ENCODE data around the gene ZNF682. TPM values are rescaled to one million over a fixed set of nuclear protein-coding genes. Genes with fewer than 3 reads are reported as not detected.
"Not testable (repeated sequence)": the region's sequence is repeated elsewhere in the genome, so short reads cannot be mapped to it uniquely, and the experiment has no call there.

Gene ZNF682
- total RNA-seq, 1 donor, result 6.4 TPM

DNA sequence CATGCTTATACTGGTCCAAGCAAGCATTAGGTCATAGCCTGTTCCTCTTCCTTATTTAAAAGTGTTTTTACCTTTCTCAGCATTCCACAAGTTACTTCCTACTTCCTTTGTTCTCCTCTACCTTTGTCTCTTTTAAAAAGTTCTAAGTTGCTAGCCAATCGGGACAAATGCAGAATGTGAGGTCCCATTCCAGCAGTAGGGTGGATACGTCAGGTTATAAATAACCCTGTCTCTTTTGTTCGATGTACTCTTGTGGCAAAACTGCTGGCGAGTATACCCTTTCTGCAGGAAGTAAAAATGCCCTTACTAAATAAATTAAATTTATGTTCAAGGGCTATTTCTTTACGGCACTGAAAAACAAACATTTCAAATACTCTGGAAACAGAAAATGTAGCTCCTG lies 6.4 kb upstream of the ZNF682 start:
- H3K27me3 ChIP-seq (ENCODE audit: insufficient read depth, low read length); H3K9me3 ChIP-seq (ENCODE audit: low read depth, low read length); H3K4me3 ChIP-seq (ENCODE audit: low read length); H3K4me1 ChIP-seq (ENCODE audit: insufficient read depth, low read length): not testable (repeated sequence)

DNA sequence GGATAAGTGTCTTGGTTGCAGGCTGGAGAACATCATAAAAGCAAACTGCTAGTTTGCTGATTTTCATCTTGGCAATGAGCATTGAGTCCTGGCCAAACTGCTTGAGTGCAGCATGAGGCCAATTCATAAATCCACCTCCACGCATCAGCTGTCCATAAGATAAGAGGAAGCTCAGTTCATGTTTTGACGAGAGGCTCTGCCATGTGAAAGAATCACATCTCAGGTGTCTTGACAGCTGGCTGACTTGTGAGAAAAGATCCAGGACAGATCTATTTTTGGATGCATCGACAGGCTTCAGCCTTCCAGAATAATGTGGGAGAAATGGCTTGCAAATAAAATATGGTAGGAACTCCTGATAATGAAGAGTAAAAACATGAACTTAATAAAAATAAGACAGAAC lies 5.4 kb upstream of the ZNF682 start:
- no peak overlapping the region for H3K4me3 ChIP-seq (ENCODE audit: low read length)
- H3K4me1 ChIP-seq (ENCODE audit: insufficient read depth, low read length), result no peaks in the 10 kb centered on the region
- peaks cover 3% of the 10 kb centered on the region for H3K27me3 ChIP-seq (ENCODE audit: insufficient read depth, low read length)
- no peaks in the 10 kb centered on the region for H3K9me3 ChIP-seq (ENCODE audit: low read depth, low read length)

DNA sequence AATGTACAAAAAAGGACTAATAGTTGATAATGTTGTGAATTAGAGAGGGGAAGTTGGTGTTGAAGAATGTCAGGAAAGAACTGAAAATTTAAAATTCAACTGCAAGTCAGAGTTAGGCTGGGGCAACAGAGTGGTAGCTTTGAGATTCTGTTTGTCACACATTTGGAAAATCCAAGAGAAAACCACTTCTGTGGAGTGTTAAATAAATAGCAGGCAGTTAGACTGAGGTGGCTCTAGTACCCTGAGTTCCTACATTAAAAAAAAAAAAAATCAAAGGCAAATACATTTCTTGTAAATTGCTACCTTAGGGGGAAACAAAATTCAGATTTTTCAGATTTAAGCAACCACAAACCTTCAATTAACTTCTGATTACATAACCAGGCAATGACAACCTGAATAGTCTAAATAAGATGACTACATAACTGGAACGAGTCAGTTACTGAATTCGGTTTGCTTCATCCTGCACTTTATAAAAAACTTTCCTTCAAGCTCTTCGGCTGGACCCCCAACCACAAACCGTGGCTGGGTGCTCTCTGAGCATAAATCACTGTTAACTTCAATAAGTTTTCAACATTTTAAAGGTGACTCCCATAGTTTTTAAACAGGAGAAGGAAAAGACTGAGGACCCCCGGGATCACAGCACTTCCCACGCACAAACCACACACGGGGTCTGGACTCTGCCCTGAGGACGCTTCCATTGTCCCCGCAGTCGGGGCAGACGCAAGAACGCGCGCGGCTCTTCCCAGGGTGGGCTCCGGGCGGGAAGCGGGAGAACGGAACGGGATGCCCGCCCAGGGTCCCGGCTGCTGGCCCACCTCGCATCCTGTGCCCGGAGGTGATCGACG lies 725 bp downstream of the ZNF682 start:
- Histone ChIP-seq H3K27me3 (ENCODE audit: insufficient read depth, low read length) (no peaks in the 10 kb centered on the region), H3K9me3 (ENCODE audit: low read depth, low read length) (no peaks in the 10 kb centered on the region), H3K4me1 (ENCODE audit: insufficient read depth, low read length) (peaks cover 10% of the 10 kb centered on the region), H3K4me3 (ENCODE audit: low read length) (peak overlapping the region; percentile 75)

DNA sequence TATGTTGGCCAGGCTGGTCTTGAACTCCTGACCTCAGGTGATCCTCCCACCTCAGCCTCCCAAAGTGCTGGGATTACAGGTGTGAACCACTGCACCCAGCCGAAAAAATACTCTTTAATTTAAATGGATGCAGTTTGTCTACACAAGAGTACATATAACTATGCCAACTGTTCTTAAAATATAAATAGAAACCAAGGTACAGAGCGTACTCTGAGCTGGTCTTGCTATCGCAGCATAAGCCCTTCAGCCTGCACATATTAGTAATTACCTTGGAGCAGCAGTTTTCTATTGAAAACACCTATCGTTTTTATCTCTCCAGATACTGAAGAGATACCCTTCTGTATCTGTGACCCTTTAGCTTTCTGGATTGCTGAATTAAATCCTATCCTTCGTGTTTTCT lies 3.4 kb downstream of the ZNF682 start:
- Histone ChIP-seq H3K27me3 (ENCODE audit: insufficient read depth, low read length) (no peaks in the 10 kb centered on the region), H3K9me3 (ENCODE audit: low read depth, low read length) (no peaks in the 10 kb centered on the region), H3K4me3 (ENCODE audit: low read length) (no peak overlapping the region), H3K4me1 (ENCODE audit: insufficient read depth, low read length) (peaks cover 10% of the 10 kb centered on the region)

DNA sequence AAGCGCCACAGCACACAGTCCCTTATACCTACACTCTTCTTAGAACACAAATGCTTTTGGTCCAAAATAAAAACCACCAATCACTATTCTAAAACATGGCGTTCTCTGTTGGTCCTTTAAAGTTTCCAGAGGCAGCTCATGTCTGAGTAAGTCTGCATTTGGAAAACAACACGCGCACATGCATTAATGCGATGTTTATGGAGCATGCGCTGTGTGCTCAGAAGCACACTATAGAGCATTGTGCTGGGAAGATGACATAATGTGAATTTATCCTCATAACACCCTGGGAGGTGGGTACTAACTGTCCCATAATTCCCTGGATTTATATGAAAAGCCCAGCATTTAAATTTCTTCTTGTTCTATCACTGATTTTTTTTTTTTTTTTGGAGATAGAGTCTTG lies 10.7 kb downstream of the ZNF682 start:
- H3K27me3 ChIP-seq (ENCODE audit: insufficient read depth, low read length), result no peaks in the 10 kb centered on the region
- no peaks in the 10 kb centered on the region for H3K9me3 ChIP-seq (ENCODE audit: low read depth, low read length)
- H3K4me3 ChIP-seq (ENCODE audit: low read length), result no peak overlapping the region
- H3K4me1 ChIP-seq (ENCODE audit: insufficient read depth, low read length), result no peaks in the 10 kb centered on the region

DNA sequence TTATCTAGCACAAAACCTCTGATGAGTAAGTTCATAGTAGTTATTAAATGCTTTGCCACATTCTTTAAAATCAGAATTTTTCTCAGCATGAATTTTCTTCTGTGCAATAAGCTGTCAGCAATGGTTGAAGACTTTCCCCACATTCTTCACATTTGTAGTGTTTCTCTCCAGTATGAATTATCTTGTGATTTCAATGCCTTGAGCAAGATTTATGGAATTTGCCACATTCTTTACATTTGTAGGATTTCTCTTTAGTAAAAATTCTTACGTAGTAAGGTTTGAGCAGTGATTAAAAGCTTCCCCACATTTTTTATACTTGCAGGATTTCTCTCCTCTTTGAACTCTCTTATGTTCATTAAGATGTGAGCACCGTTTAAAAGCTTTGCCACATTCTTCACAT lies 33.6 kb downstream of the ZNF682 start:
- Histone ChIP-seq H3K27me3 (ENCODE audit: insufficient read depth, low read length) (no peaks in the 10 kb centered on the region), H3K4me1 (ENCODE audit: insufficient read depth, low read length) (no peaks in the 10 kb centered on the region), H3K9me3 (ENCODE audit: low read depth, low read length) (peaks cover 63% of the 10 kb centered on the region), H3K4me3 (ENCODE audit: low read length) (no peak overlapping the region)

DNA sequence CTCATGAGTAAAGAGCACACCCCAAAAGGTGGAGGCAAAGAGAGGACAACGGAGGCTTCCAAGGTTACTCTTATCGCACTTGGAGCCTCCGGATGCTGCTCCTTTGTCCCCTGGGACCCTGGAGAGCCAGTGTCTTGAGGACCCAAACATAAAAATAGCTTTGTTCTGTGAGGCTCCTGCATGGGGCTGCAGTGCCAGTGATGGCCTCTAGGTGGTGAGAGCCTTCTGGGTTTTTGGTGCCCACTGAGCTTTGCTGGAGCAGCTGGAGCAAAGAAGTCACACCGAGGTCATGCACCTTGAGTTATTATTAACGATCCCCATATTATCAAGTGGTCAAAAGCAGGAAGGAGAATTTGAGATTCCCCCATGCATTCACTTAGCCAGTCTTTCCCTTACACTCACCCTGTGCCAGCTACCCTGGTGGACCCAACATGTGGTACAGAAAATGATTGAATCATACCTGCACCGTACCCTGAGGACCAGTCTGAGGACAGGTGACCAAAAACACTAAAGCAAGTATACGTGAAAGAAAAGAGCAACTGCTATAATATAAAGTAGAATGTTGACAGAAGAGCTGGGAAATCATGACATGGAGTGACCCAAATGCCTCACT lies 41.5 kb downstream of the ZNF682 start:
- Histone ChIP-seq H3K27me3 (ENCODE audit: insufficient read depth, low read length) (no peaks in the 10 kb centered on the region), H3K4me1 (ENCODE audit: insufficient read depth, low read length) (no peaks in the 10 kb centered on the region), H3K9me3 (ENCODE audit: low read depth, low read length) (peaks cover 12% of the 10 kb centered on the region), H3K4me3 (ENCODE audit: low read length) (no peak overlapping the region)

DNA sequence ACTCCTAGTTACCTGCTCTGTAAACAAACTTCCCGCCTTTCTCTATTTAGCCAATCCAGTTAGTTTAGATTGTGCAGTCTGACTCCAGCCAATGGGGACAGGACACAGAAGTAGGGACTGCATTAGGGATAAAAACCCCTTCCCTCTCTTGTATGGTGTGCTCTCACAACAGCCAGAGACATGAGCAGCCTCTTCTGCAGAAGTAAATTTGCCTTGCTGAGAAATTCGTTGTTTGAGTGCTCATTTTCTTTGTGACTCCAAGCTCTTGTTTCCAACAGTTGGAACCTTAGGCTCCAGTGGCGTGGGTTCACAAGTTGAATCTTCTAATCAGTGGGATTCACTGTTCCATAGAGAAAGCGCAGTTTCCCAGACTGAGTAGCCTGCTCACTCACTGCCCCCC lies 72.4 kb downstream of the ZNF682 start:
- H3K27me3 ChIP-seq (ENCODE audit: insufficient read depth, low read length), result no peaks in the 10 kb centered on the region
- H3K4me1 ChIP-seq (ENCODE audit: insufficient read depth, low read length), result no peaks in the 10 kb centered on the region
- H3K4me3 ChIP-seq (ENCODE audit: low read length), result no peak overlapping the region
- H3K9me3 ChIP-seq (ENCODE audit: low read depth, low read length), result peaks cover 24% of the 10 kb centered on the region

DNA sequence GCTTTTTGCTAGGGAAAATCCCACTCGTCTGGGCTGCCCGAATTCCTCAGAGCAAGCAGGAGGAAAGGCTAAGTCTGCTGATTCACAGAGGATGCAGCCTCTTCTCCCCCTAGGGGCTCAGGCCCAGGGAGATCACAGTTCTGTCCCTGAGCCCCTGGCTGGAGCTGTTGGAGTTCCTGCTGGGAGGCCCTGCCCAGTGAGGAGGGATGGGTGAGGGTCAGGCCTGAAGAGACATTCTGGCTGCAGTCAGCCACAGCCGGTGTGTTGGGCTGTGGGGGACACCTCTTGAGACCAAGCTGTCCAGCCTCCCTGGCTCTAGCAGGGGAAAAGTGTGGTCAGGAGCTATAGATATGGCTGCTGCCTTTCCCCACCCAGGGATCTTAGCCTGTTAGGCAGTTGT lies 73.2 kb downstream of the ZNF682 start:
- peaks cover 24% of the 10 kb centered on the region for H3K9me3 ChIP-seq (ENCODE audit: low read depth, low read length)
- H3K4me1 ChIP-seq (ENCODE audit: insufficient read depth, low read length); H3K27me3 ChIP-seq (ENCODE audit: insufficient read depth, low read length); H3K4me3 ChIP-seq (ENCODE audit: low read length): not testable (repeated sequence)

DNA sequence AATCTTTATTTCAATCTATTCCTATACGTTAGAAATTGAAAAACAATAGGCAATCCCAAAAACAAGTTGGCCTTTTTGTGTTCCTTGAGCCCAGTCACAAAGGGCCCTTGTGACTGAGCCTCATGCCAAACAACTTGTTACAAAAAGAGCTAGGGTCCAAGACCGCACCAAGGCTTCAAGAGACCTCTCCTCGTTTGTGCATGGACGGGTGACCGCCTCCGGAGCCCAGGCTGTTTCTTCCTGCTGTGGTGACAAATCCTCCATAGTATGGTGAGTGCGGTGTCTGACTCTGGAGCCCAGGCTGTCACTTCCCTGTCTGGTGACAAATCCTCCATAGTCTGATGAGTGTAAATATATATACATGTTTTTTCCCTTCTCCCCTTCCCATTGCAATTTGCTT lies 74.9 kb downstream of the ZNF682 start:
- Histone ChIP-seq H3K9me3 (ENCODE audit: low read depth, low read length) (peaks cover 24% of the 10 kb centered on the region), H3K4me1 (ENCODE audit: insufficient read depth, low read length) (no peaks in the 10 kb centered on the region), H3K4me3 (ENCODE audit: low read length) (no peak overlapping the region), H3K27me3 (ENCODE audit: insufficient read depth, low read length) (no peaks in the 10 kb centered on the region)

DNA sequence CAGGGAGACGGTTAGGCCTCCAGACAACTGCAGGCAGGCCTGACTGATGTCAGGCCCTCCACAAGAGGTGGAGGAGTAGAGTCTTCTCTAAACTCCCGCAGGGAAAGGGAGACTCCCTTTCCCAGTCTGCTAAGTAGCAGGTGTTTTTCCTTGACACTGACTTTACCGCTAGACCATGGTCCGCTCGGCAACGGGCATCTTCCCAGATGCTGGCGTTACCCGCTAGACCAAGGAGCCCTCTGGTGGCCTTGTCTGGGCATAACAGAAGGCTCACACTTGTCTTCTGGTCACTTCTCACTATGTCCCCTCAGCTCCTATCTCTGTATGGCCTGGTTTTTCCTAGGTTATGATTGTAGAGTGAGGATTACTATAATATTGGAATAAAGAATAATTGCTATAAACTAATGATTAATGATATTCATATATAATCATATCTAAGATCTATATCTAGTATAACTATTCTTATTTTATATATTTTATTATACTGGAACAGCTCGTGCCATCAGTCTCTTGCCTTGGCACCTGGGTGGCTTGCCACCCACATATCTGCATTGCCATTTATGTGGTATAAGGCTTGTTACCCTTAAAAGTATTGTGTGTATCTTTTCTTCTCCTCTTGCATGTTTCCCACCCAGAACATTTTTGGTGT lies 80.0 kb downstream of the ZNF682 start:
- not testable (repeated sequence) for H3K4me1 ChIP-seq (ENCODE audit: insufficient read depth, low read length); H3K9me3 ChIP-seq (ENCODE audit: low read depth, low read length); H3K4me3 ChIP-seq (ENCODE audit: low read length); H3K27me3 ChIP-seq (ENCODE audit: insufficient read depth, low read length)

DNA sequence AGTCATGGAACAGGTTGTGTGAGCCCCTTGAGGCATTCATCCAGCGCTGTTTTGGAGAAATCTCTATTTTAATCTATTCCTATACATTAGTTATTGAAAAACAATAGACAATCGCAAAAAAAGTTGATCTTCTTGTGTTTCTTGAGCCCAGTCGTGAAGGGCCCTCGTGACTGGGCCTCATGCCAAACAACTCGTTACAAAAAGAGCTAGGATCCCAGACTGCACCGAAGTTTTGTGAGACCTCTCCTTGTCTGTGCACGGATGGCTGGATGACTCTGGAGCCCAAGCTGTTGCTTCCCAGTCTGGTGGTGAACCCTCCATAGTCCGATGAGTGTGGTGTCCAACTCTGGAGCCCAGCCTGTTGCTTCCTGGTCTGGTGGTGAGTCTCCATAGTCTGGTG lies 81.5 kb downstream of the ZNF682 start:
- H3K4me3 ChIP-seq (ENCODE audit: low read length); H3K27me3 ChIP-seq (ENCODE audit: insufficient read depth, low read length); H3K9me3 ChIP-seq (ENCODE audit: low read depth, low read length); H3K4me1 ChIP-seq (ENCODE audit: insufficient read depth, low read length): not testable (repeated sequence)

DNA sequence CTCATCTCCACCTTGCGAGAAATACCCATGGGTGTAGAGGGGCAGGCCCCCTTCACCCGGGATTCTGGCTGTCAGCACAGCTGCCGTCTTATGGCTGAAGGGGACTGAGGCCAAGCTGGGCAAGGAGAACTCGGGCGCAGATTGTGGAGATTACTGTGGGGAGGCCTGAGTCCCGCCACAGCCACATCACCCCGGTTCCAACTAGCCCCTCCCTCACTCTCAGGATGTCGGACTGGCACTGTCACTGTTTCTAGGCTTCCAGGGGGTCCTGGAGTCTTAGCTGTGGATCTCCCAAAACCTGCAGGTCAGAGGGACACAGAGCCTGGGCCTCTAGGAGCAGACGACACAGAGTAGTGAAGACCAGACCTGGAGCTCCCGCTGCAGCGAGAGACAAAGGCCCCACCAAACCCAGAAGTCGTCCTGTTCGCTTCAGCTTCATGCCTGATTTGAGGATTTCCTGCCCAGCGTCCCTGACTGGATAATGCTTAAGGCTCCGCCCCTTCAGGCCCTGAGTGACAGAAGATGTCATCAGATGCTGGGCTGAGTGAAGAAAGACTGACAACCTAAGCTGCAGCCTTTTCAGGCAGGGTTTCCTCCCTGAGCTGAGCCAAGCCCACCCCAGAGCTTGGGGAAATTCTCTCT lies 82.8 kb downstream of the ZNF682 start:
- no peak overlapping the region for H3K4me3 ChIP-seq (ENCODE audit: low read length)
- no peaks in the 10 kb centered on the region for H3K9me3 ChIP-seq (ENCODE audit: low read depth, low read length)

DNA sequence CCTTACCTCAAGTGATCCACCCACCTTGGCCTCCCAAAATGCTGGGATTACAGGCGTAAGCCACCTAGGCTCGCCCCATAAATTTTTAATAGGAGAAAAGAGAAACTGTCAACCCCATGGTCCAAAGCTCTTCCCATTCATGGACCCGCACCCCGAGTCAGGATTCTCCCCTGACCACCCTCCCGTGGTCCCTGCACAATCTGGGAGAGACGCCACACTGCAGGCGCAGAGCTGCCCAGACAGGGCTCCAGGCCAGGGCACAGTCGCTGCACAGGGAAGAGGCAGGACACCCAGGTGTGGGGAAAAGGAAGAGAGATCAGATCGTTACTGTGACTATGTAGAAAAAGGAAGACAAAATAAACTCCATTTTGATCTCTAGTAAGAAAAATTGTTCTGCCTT lies 84.1 kb downstream of the ZNF682 start:
- Histone ChIP-seq H3K27me3 (ENCODE audit: insufficient read depth, low read length) (no peaks in the 10 kb centered on the region), H3K4me3 (ENCODE audit: low read length) (no peak overlapping the region), H3K4me1 (ENCODE audit: insufficient read depth, low read length) (no peaks in the 10 kb centered on the region), H3K9me3 (ENCODE audit: low read depth, low read length) (no peaks in the 10 kb centered on the region)

More for the DNA sequence above, 82.8 kb downstream of the ZNF682 start:
- H3K27me3 ChIP-seq (ENCODE audit: insufficient read depth, low read length), result no peaks in the 10 kb centered on the region
- no peaks in the 10 kb centered on the region for H3K4me1 ChIP-seq (ENCODE audit: insufficient read depth, low read length)
